Measurements from ENCODE around the gene VPS37D.
A peak's percentile ranks its signal among the peaks of the same experiment; 100 is the strongest.

The VPS37D gene

DNA sequence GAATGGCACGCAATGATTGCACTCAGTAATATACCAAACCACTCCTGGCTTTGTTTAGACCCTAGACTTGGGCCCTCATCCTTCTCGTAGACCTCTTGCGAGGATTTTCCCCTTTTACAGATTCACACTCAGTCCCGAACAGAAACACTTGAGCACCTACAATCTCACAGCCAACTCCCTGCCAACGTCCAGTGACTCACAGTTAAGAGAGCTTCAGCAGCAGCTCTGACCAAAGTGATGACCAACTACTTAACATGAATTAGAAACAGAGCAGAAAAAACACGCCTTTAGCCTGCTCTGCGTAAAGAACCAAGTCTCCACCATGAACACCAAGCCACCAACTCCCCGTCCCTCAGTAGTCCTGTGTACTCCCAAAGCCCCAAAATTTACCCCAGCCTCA lies 13.4 kb downstream of the VPS37D start:
- DNase-seq, result no peak

DNA sequence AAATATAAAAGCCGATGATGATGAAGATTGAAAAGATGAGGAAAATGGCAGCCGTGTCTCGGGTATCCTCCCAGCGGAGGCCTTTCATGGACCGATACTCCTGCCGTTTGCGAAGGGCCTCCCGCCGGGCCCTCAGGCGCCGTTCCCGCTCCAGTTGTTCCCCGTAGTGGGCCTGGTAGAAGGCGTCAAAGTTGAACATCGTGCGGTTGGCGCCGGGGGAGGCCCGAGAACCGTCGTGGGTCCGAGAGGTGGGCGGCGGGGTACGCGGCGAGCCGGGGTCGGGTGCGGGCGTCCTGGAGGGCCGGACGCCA lies 15.1 kb downstream of the VPS37D start:
- no peak for DNase-seq

DNA sequence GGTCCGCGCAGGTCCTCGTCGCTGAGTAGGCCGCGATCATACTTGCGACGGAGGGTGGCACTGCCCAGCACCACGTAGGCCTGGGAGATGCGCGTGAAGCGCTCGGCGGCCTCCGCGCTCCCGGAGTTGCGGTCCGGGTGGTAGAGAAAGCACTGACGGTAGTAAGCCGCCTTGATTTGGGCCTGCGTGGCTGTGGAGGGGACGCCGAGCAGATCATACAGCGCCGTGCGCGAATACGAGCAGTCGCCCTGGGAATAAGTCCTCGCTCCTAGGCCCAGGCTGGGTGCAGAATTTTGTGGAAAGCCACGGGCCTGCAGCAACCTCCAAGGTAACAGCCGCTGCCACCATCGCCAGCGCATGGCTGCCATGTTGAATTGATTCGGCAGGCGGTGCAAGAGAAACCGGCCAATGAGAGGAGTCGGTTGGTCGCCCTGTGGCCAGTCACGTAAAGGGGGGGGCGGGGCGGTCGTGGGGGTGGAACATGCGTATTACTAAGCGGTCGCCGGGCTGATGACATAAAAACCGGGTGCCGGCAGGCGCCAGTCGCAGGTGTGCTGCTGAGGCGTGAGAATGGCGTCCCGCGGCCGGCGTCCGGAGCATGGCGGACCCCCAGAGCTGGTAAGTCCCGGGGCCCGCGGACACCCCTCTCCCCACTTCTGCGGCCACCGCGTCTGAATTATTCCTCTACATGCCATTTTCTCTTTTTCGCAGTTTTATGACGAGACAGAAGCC lies 15.6 kb downstream of the VPS37D start, which contains the start of the genes BUD23 and DNAJC30:
BUD23 (plus strand) TSS at position 542 of the 732 bp plus-strand sequence; CDS start at position 571, 29 bp downstream.
DNAJC30 (minus strand) TSS at position 398 of the 732 bp plus-strand sequence; CDS start at position 368, 30 bp downstream.
- peak; percentile 92 to 97 (median 95) for DNase-seq

DNA sequence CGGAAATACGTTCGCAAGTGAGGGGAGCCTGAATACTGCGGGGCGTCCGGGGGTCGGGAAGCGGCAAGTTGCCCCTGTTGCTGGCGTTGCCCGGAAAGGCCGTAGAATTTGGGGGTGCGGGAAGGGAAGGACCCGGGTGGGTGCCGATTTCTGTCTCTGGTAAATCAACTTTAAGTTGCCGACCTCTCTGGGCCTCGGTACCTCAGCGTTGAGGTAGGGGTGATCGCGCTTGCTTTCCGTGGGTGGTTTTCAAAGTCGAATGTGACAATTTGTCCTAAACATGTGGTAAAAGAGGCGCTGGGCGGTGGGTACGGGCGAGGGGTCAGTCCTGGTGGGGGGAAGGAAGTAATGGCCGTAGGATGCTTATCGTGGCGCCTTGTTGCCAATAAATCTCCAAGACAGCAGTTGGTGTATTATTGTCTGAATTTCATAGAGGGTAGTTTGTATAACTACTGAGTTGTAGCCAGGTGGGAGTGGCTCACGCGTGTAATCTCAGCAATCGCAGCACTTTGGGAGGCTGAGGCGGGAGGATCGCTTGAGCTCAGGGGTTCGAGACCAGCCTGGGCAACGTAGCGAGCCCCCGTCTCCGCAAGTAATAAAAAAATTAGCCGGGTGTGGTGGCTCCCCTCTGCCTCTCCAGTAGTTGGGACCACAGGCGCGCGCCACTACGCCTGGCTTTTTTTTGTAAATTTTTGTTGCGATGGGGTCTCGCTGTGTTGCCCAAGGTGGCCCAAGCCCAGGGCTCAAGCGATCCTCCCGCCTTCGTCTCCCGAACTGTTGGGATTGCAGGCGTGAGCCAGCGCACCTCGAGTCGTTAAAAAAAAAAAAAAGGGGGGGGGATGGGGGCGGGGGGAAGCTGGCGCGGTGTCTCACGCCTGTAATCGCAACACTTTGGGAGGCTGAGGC lies 16.4 kb downstream of the VPS37D start:
- no peak for DNase-seq

DNA sequence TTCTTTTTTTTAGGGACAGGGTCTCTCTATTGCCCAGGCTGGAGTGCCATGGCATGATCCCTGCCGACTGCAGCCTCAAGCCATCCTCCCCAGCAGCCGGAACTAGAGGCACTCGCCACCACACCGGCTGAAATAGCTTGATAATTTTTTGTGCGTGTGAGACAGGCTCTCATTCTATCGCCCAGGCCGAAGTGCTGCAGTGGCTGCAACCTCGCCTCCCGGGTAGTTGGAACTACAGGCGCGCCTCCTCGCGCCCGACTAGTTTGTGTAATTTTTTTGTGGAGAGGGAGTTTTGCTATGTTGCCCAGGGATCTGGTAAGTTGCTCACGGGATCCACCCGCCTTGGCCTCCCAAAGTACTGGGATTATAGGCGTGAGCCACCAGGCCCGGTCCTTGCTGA lies 17.7 kb downstream of the VPS37D start:
- DNase-seq, result no peak

DNA sequence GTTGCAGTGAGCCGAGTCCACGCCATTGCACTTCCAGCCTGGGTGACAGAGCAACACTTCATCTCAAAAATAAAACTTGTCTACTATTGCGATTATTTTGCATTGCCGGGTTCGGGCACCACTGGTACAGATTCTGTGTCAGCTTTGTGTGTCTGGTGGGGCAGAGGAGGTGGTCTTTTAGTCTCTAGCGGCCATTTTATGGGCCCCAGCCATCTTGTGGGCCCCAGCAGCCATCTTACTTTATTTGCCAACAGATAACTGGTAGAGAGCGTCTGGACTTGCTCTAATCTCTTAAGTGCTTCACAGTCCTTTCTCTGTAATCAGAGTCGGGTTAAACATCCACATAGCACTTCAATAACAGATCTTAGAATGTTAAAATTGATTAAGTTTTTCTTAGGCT lies 20.7 kb downstream of the VPS37D start:
- no peak for DNase-seq

DNA sequence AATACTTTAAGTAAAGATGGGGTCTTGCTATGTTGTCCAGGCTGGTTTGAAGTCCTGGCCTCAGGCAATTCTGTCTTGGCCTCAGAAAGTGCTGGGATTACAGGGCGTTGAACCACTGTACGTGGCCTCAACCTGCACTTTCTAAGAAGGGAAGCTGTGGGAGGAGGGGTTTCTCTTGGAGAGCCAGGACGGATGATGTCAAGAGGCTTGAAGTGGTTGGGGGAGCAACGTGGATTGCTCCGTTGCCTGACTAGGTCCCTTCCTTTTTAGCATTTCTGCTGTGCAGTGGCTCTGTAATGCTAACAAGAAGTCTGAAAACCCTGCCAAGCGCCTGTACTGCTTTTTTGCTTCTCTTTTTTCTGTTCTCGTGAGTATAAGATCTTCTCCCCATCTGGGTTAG lies 23.0 kb downstream of the VPS37D start:
- DNase-seq, result no peak

DNA sequence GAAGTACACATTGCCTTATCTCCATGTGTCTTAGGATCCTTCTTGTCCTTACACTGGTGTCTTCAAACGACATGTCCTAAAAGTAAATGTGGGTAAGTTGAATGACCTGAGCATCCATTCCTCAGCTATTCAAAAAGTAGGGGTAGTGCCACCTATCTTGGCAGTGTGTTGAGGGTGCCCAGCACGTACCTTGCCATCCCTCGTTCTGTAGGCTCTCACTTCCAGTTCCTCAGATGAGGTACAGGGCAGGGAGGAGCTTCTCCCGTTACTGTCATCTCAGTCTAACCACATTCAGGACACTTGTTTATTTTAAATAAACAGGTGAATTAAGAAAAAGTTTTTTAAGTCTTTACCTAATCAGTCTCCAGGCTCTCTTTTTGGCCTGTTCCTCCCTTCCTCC lies 28.7 kb downstream of the VPS37D start:
- DNase-seq, result no peak

DNA sequence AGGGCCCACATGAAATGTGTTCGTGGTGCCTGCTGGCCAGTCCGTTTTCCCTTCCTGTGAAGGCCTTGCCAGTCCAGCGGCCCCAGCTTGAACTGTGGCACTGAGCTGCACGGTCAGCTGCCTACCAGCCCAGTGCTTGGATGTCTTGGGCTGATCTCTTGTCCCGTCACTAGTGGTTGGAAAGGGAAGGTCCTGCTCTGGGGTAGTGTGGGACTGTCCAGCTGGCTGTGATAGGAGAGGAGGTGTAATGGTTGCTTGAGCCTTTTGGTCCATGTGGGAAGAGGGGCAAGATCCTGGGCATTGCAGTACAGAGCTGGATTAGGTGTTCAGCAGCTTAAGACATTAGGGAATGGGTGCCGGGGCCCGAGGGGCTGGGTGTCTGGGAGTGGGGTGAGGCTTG lies 30.8 kb downstream of the VPS37D start:
- DNase-seq, result no peak

DNA sequence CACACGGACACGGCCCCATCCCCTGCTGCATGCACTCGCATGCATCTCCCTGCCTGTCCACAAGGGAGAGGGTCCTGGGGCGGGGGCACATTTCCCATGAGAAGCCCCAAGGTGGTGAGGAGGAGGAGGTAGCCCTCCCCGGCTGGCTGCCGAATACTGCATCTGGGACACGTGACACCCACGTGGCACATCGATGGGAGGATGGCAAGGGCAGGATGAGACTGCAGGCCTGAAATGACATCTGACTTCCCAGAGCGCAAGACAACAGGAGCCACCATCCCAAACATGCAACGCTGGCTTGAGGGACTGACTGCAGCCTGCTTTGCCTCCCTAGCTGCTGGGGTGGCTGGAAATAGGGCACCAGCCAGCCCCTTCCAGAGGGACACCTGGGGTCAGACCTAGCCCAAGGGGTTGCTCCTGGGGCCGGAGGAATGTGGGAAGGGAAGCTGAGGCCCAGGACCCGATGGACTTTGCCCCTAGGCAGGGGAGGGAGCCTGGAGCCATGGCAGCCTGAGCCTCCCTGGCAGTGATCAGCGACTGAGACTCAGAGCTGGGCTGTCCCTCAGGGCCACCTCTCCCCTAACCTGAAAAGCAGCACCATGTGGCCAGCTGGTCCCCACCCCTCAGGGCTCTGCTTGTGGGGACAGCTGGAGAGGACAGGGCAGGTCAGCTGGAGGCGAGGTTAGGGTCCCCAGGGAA lies 31.9 kb downstream of the VPS37D start:
- DNase-seq, result no peak

DNA sequence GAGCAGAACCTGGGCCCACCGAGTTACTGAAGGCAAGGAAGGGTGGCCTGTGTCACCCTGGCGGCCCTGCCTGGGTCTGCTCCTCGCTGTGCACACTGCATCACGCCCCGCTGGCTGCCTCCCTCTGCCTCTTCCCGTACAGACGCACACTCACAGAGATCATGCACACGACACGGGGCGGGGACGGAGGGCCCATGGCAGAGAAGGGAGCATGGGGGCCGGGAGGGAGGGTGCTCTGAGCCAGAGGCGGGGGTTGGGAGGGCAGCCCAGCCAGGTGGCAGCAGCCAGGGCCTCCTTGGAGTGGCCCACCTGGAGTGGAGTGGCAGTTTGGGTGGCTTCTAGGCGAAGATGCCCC lies 32.4 kb downstream of the VPS37D start:
- DNase-seq, result no peak

DNA sequence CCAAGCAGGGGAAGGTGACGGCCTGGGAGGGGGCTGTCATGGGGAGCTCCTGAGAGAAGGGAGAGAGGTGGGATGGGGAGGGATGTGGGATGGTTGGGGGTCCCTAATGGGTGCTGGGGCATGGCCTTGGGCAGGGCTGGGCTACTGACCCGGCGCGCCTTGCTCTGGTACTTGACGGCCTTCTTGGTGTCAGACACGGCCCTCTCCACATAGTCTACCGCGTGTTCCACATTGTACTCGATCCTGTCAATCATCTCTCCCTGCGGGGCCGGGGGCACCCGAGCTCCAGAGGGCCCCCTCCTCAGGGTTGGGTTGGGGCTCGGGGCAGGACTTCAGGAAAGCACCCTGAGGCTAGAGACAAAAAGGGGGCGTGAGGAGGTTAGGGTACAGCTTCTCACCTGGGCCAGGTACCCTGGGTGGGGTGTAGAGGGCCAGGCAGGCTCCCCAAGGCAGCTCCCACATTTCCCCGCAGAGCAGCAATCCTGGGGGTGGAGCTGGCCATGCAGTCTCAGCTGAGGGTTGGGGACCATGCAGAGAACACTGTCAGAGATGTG lies 33.0 kb downstream of the VPS37D start:
- DNase-seq, result no peak

DNA sequence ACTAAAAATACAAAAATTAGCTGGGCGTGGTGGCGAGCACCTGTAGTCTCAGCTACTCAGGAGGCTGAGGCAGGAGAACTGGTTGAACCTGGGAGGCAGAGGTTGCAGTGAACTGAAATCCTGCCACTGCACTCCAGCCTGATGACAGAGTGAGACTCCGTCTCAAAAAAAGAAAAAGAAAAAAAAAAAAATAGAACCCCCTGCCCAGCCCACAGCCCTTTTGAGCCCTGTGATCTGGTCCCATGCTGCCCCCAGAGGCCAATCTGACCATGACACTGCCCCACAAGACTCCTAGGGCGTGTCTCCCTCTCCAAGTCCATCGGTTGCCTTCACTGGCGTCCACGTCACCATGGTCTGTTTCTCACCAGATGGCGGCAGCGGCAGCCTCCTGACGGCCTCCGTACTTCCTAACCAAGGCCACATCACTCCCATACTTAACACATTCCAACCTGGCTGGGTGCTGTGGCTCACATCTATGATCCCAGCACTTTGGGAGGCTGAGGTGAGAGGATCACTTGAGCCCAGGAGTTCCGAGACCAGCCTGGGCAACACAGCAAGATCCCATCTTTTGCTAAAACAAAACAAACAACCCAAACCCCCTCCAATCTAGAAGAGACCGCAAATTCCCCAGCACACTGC lies 33.8 kb downstream of the VPS37D start:
- DNase-seq, result peak in 1 of 5 donors; percentile 20

DNA sequence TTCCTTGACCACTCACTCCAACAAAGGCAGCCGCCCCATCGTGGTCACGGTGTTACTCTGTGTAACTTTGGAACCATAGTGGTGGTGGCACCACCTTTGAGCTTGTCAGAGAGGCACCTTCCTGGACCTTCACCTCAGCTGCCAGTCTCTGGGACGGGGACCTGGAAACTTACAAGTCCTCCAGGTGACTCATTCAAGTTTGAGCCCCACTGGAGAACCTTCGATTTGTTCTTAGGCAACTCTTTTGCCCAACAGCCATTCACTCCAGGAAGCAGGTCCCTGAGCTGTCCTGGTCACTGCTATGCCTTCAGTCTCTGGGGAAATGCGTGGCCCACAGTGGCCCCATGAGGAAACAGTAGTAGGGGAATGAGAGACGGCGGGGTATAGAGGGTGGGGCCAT lies 34.6 kb downstream of the VPS37D start:
- DNase-seq, result no peak

DNA sequence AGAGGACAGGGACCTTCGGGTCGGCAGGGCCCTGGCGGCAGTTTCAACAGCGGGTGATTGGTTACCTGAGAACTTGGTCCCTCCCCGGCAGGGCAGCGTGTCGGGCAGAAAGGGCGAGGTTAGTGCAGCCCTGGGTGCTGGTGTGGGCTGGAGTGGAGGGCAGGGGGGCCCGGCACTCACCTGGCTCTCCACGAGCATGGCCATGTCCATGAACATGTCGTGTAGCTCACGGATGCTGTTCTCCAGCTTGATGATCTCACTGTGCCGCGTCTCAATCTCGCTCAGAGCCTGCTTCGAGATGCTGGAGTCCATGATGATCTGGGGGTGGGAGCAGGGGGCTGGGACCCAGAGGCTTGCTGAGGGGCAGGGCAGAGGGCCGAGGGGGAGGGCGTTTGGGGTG lies 35.0 kb downstream of the VPS37D start:
- no peak for DNase-seq

DNA sequence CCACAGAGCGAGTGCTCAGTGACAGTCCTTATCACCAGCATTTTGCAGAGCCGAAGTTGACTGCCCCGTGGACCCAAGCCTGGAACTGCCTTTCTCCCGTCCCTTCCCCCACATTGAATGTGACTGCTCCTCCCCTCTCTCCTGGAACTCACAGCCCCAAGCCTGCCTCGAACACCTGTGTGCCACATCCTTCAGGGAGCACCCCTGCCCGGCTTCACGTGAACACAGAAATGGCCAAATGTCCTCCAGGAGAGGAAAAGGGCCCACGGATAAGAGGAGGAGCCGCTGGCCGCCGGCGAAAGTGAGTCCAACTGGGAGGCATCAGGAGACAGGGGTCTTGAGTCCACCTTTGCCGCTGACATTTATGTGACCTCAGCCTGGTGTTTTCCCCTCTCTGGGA lies 35.6 kb downstream of the VPS37D start:
- DNase-seq, result no peak

DNA sequence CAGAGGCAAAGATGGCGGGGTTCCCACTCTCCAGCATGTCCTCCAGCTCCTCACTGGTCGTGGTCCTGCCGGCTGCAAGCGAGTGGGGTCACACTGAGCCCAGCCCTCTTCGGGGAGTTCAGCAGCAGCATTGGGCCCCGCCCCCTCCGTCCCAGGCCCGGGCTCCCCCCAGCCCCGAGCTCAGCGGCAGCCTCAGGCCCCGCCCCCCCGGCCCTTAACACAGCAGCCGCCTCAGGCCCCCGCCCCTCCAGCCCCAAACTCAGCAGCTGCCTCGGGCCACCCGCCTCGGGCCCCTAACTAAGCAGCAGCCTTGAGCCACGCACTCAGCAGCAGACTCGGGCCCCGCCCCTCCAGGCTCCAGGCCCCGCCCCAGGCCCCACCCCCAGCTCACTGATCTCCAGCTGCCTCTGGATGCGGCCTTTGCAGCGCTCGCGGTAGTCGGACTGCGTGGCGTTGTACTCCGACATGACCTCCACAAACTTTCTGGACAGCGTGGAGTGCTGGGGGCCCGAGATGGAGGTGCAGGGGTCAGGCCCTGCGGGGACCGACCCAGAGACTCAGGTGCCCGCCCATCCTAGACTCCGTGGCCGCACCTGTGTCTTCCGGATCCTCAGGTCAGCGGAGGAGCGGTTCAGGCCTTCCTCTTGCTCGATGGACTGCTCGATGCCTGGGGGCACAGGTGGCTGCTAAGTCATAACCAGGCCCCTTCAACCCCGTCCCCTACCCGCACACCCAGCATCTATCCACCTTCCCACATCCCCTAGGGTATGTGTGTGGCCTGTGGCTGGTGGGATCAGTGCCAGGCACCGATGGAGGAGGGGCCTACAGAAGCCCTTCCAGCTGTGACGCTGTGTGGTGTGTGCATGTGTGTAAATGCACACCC lies 36.4 kb downstream of the VPS37D start:
- peak in 3 of 5 donors; percentile 29 to 33 (median 31) for DNase-seq

DNA sequence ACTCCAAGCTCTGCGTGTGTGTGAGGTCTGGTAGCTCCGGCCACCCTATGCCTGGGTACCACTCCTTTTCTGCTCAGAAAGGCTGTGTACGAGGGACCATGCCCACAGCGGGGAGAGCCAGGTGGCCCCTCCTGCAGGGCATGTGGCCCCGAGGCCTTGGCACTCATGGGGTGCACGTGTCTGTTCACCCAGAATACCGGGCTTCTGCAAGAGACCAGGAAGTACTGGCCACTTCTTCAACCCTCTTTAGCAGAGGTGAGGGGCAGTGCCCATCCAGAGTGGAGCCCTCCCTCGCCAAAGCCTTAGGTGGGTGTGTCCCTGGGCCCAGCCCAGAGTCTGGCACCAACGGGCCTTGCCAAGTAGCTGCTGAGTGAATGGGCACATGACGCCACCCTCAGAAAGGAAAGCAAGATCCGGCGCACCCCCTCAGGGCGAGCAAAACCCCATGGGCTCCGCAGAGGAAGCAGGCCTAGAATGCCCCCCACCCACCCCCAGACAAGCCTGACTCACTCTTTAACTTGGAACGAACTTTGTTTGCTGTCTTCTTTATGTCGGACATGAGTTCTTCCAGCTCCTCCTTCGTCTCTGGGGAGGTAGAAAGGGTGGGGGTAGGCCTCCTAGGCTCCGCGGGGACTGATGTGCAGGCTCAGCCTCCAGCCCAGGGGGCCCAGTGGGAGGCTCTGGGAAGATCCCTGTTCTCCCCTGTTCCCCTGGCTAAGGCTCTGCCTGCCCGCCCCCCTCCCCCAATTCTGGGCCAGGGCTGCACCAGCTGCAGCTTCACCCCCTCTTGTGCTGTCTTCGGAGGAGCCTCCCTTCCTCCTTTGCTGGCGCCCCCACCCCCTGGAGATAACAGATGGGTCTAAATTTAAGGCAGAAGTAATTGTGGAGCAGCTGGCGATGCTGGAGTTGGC lies 37.3 kb downstream of the VPS37D start:
- no peak for DNase-seq

DNA sequence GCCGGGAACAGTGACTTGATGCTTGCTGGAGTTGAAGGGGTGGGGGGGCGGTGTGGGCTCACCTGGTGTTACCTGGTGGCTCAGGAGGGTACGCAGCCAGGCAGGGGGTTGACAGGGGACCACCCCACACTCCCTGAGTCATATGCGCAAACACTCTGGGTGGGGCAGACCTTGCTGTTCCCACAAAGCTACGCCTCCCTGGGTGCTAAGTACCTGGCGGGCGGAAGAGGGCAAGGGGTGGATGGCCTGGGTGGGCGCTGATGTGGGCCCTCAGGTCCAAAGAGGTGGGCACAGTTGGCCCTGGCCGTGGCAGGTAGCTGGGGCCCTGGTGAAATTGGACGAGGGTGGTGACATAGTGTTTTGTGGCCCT lies 37.9 kb downstream of the VPS37D start:
- DNase-seq, result no peak

All from T-helper 1 cell (primary cell).